Gastrocnemius medialis (tissue), 4 donors: ENCODE measurements around the gene PAOX. TPM values are rescaled to one million over a fixed set of nuclear protein-coding genes. Genes with fewer than 3 reads are reported as not detected.

Experiments
- ATAC-seq, 2 donors: fragments of 150-250 bp; one replicate each; pipeline ENCODE4 v1.9.1; 2016
- DNase-seq, 2 donors: peaks; one replicate each; pipeline ENCODE4 v3.0.0-alpha.2; 2019
- H3K27ac ChIP-seq, 4 donors: fragments of 200-600 bp; sonication (generic); 1 replicate in 1 of 4; 2 replicates in 3 of 4; pipeline ENCODE4 v1.5.1; 2016 to 2018; ENCODE audit warnings: mild to moderate bottlenecking in 2 of 4, moderate library complexity in 1 of 4
- H3K27me3 ChIP-seq, 3 donors: fragments of 200-600 bp; sonication (generic) in 2 of 3; 1 replicate in 1 of 3; 2 replicates in 2 of 3; pipeline versions ENCODE4 v1.5.1 to v1.6.0; 2016 to 2019; ENCODE audit warnings: mild to moderate bottlenecking in 1 of 3, moderate library complexity in 1 of 3
- H3K36me3 ChIP-seq, 2 donors: fragments of 200-600 bp; sonication (generic) in 1 of 2; one replicate each; pipeline ENCODE4 v1.5.1; 2017 to 2018
- H3K4me1 ChIP-seq, 2 donors: fragments of 200-600 bp; sonication (generic) in 1 of 2; one replicate each; pipeline ENCODE4 v1.5.1; 2016 to 2017; ENCODE audit warnings: mild to moderate bottlenecking in 2 of 2
- H3K4me3 ChIP-seq, 4 donors: fragments of 200-600 bp; sonication (generic) in 3 of 4; 1 replicate in 1 of 4; 2 replicates in 3 of 4; pipeline ENCODE4 v1.5.1; 2016 to 2019; ENCODE audit warnings: mild to moderate bottlenecking in 2 of 4
- H3K9me3 ChIP-seq, 3 donors: fragments of 200-600 bp; sonication (generic) in 2 of 3; 1 replicate in 1 of 3; 2 replicates in 2 of 3; pipeline ENCODE4 v1.5.1; 2016 to 2019
- CTCF ChIP-seq, 5 experiments: fragments of 450-650 bp in 3 of 5; fragments of 200-600 bp in 2 of 5; sonication (generic) in 2 of 5; IDR thresholded peaks in 4 of 5; conservative IDR thresholded peaks in 1 of 5; 1 replicate in 4 of 5; 2 replicates in 1 of 5; pipeline ENCODE4 v1.5.1; 2016 to 2019; ENCODE audit warnings: antibody characterized with exemption in 5 of 5, mild to moderate bottlenecking in 3 of 5, moderate library complexity in 3 of 5
- POLR2A ChIP-seq, 2 donors: fragments of 450-650 bp; IDR thresholded peaks; one replicate each; pipeline ENCODE4 v1.6.1; 2017; ENCODE audit warnings: antibody characterized with exemption in 2 of 2, mild to moderate bottlenecking in 2 of 2, moderate library complexity in 2 of 2
- in situ Hi-C, 4 donors: fragments of 200-750 bp; cut with MboI; loops; one replicate each; pipeline versions ENCODE4 v1.15.0 to v1.8.0; 2017; ENCODE audit warnings: low sequenced_read_pairs in 4 of 4
- intact Hi-C: fragments of 100-400 bp; cut with DNase I; formaldehyde crosslinking; loops from one replicate; pipeline ENCODE4 v1.15.1; 2023; ENCODE audit warnings: low total_unique reads
- total RNA-seq, 4 donors: library from RNA; depleted of rRNA; stranded (reverse); fragments of >200 nt; gene quantifications; one replicate each; pipeline versions ENCODE4 v1.1.0 to v1.2.3, GENCODE V29; 2016

The PAOX gene
- total RNA-seq, 4 donors from 2014 or later: 4.9 to 7.7 (median 6.7) TPM

DNA sequence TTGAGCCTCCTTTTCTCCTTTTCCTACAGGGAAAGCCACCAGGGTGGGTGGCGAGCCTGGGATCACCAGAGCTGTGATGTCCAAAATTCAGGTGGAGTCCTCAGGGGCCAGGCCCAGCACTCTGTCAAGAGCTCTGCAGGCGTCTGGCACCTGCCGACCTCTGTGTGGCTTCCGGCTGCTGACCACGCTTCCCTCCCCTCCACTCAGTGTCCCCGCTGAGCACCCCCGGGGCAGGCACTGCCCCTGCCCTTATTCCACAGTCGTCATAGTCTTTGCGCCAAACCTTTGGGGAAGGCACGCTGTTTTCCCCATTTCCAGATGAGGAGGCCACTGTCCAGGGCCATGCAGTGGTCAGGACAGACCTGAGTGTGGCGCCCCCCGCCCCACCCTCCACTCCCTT is 22.4 kb downstream of the PAOX start:
- no peak overlapping the region for H3K4me3 ChIP-seq
- in situ Hi-C loops (no loop called here), intact Hi-C loops (no loop called here)
- no peaks in the 10 kb centered on the region for H3K27me3 ChIP-seq
- ATAC-seq (no peak), DNase-seq (peak in 1 of 2 donors; percentile 4)
- H3K4me1 ChIP-seq: no peaks in the 10 kb centered on the region
- no peak overlapping the region for H3K27ac ChIP-seq
- no peaks in the 10 kb centered on the region for H3K9me3 ChIP-seq
- peaks cover 0 to 65% of the 10 kb centered on the region in 2 donors for H3K36me3 ChIP-seq
- TF ChIP-seq CTCF (IDR thresholded peaks at IDR 0.05 in 4 of 5, conservative IDR thresholded peaks at IDR 0.05 in 1 of 5): no peak
- no peak for TF ChIP-seq POLR2A (IDR thresholded peaks at IDR 0.05)

DNA sequence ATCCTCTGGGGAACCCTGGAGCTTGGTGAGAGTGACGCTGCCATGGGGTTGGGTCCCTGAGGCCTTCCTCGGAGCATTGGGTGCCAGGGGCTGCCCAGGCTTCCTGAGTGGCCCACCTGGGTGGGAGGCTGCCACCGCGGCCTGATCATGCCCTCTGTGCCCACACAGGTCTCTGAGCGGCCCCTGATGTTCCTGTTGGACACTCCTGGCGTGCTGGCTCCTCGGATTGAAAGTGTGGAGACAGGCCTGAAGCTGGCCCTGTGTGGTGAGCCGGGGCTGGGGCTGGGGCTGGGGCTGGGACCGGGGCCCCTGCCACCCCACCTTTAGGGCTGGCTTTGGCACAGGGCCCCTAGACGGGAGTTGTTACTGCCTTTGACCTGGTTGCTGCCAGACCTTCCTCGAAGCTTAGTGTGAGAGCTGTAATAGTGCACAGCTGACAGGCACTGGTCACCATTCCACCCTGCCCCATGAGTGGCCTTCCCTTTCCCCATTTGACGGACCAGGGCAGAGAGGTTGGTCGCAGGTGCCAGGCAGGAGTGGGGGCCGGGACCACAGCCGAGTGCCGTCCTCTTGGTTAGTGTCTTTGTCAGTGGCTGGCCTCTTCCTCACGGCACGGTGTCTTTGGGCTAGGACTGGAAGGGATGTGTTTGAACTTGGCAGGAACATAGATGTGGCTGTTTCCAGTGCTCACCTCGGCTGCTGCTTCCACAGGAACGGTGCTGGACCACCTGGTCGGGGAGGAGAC is 23.1 kb downstream of the PAOX start:
- Histone ChIP-seq H3K27ac (no peak overlapping the region), H3K27me3 (no peaks in the 10 kb centered on the region), H3K9me3 (no peaks in the 10 kb centered on the region), H3K36me3 (peaks cover 0 to 59% of the 10 kb centered on the region in 2 donors), H3K4me1 (no peaks in the 10 kb centered on the region), H3K4me3 (no peak overlapping the region)
- intact Hi-C loops: no loop called here
- in situ Hi-C loops: no loop called here
- no peak for DNase-seq
- no peak for TF ChIP-seq POLR2A (IDR thresholded peaks at IDR 0.05)
- no peak for TF ChIP-seq CTCF (IDR thresholded peaks at IDR 0.05 in 4 of 5, conservative IDR thresholded peaks at IDR 0.05 in 1 of 5)
- no peak for ATAC-seq

GRCh38 chr10:133403359-133403758 is 24.3 kb downstream of the PAOX start:
- no peaks in the 10 kb centered on the region for H3K9me3 ChIP-seq
- peaks cover 0 to 61% of the 10 kb centered on the region in 2 donors for H3K36me3 ChIP-seq
- no peaks in the 10 kb centered on the region for H3K4me1 ChIP-seq
- in situ Hi-C loops: no loop called here
- H3K27me3 ChIP-seq: no peaks in the 10 kb centered on the region
- ATAC-seq (no peak), DNase-seq (no peak)
- TF ChIP-seq CTCF (IDR thresholded peaks at IDR 0.05 in 4 of 5, conservative IDR thresholded peaks at IDR 0.05 in 1 of 5) (no peak), POLR2A (IDR thresholded peaks at IDR 0.05) (no peak)
- no peak overlapping the region for H3K27ac ChIP-seq
- no peak overlapping the region for H3K4me3 ChIP-seq
- intact Hi-C loops: no loop called here

DNA sequence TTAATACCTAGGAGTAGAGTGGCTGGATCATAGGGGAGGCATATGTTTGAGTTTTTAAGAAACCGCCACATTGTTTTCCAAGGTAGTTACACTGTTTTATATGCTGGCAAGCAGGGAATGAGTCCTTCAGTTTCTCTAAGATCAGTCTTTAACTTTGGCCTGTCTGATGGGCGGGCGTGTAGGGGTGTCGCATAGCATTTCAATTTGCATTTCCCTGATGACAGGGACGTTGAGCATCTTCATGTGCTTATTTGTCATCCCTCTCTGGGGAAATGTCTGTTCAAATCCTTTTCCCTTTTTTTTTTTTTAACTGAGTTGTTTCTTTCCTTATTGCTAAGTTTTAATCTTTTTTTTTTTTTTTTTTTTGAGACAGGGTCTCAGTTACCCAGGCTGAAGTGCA is 24.7 kb downstream of the PAOX start:
- Histone ChIP-seq H3K4me1 (no peaks in the 10 kb centered on the region), H3K27ac (no peak overlapping the region), H3K36me3 (peaks cover 0 to 56% of the 10 kb centered on the region in 2 donors), H3K4me3 (no peak overlapping the region), H3K27me3 (no peaks in the 10 kb centered on the region), H3K9me3 (no peaks in the 10 kb centered on the region)
- no peak for ATAC-seq
- intact Hi-C loops: no loop called here
- in situ Hi-C loops: no loop called here
- TF ChIP-seq POLR2A (IDR thresholded peaks at IDR 0.05) (no peak), CTCF (IDR thresholded peaks at IDR 0.05 in 4 of 5, conservative IDR thresholded peaks at IDR 0.05 in 1 of 5) (no peak)
- no peak for DNase-seq

- Histone ChIP-seq H3K9me3 (no peaks in the 10 kb centered on the region), H3K4me3 (no peak overlapping the region), H3K27ac (no peak overlapping the region), H3K36me3 (peaks cover 0 to 50% of the 10 kb centered on the region in 2 donors), H3K4me1 (no peaks in the 10 kb centered on the region), H3K27me3 (no peaks in the 10 kb centered on the region)
- in situ Hi-C loops: no loop called here
- TF ChIP-seq POLR2A (IDR thresholded peaks at IDR 0.05) (no peak), CTCF (IDR thresholded peaks at IDR 0.05 in 4 of 5, conservative IDR thresholded peaks at IDR 0.05 in 1 of 5) (no peak)
- no peak for DNase-seq
- intact Hi-C loops: no loop called here
- no peak for ATAC-seq
Observed at GRCh38 chr10:133405272-133405671, 26.2 kb downstream of the PAOX start.
